ENCODE results near the gene GIPC3. TPM values are rescaled to one million over a fixed set of nuclear protein-coding genes. Genes with fewer than 3 reads are reported as not detected.

GIPC3 gene
- total and polyA plus RNA-seq, 2 donors = 0.52 to 0.91 TPM

DNA sequence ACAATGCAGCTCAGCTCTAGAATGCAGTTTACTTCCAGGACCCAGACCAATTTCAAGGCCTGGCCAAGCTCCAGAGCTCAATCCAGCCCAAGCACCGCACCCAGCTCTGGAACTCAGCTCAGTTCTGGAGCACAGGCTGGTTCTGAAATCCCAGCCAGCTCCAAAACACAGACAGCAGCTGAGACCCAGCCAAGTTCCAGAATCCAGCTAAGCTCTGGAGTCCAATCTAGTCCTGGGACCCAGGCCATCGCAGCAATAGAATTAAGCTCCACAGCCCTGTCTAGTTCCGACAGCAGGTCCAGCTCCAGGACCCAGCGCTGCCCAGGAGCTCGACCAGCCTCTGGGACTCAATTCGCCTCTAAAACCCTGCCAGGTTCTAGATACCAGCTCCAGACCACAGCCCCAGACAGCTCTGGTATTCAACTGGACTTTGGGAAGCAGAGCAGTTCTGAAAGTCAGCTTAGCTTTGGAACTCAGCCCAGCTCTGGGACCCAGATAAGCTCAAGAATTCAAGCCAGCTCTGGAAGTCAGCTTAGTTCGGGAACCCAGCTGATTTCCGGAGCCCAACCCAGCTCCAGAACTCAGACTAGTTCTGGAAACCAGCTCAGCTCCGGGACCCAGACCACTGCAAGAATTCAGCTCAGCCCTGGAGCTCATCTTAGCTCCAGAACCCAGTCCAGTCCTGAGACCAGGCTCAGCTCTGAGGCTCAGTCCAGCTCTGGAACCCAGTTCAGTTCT lies 6.8 kb downstream of the GIPC3 start:
- Histone ChIP-seq H3K27ac (ENCODE audit: low read depth in 1 of 2, low read length in 1 of 2) (no peak overlapping the region), H3K36me3 (ENCODE audit: control insufficient read depth in 2 of 2, insufficient read depth in 2 of 2, low read length in 1 of 2) (no peaks in the 10 kb centered on the region), H3K4me3 (ENCODE audit: low read length in 2 of 2) (no peak overlapping the region), H3K9me3 (ENCODE audit: control insufficient read depth in 2 of 2, insufficient read depth in 1 of 2, low read length in 1 of 2) (peaks cover 0 to 30% of the 10 kb centered on the region in 2 donors), H3K27me3 (ENCODE audit: control insufficient read depth in 2 of 2, insufficient read depth in 1 of 2, low read length in 1 of 2) (peaks cover 0 to 5% of the 10 kb centered on the region in 2 donors), H3K4me1 (ENCODE audit: control insufficient read depth in 2 of 2, insufficient read depth in 2 of 2, low read length in 2 of 2) (no peaks in the 10 kb centered on the region)
- whole genome bisulfite sequencing = 96% methylated on average over 9 of the region's 9 CpGs
- no peak for DNase-seq (ENCODE audit: low read depth in 6 of 9, low spot score in 9 of 9)

DNA sequence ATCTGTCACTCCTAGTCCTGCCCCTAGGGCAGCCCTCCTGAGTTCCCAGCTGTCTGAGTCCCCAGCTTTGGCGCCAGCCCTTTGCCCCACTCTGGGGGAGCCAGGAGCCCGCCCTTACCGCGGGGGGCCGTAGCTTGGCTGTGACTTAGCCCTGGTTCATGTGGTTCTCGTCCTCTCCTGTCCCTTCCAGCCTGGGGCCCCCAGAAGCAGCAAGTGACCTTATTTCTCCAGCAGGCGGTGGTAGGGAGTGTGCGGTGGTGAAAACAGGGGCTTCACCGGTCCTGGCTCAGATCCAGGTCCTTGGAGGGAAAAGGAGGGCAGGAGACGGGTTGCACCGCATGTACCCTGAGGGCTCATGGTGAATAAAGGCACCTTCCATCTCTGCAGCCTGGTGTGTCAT lies 7.9 kb downstream of the GIPC3 start:
- H3K9me3 ChIP-seq (ENCODE audit: control insufficient read depth in 2 of 2, insufficient read depth in 1 of 2, low read length in 1 of 2) = peaks cover 0 to 30% of the 10 kb centered on the region in 2 donors

DNA sequence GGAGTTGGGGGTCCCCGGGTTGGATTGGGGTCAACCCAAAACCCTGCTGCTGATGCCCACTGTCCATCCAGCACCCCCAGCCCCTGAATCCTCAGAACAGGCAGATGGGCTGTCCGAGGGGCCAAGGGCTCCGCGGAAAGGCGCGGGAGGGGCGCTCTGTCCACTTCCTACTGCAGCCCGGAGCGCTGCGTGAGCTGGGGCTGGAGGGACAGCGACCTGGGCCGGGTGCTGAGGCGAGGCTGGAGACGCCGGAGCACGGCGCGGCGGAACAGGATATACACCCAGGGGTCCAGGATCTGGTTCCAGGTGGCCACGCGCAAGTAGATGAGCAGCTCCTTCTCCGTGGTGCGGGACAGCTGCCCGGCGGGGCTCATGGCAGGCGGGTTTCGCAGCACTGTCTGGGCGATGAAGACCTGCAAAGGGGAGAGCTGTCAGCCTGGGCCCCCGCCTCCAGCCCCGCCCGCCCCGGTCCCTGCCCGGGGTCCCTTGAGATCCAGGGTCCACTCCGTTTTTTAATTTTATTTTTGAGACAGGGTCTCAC lies 10.3 kb downstream of the GIPC3 start:
- 95% methylated on average over 34 of the region's 34 CpGs for WGBS
- Histone ChIP-seq H3K27me3 (ENCODE audit: control insufficient read depth in 2 of 2, insufficient read depth in 1 of 2, low read length in 1 of 2) (peaks cover 0 to 5% of the 10 kb centered on the region in 2 donors), H3K36me3 (ENCODE audit: control insufficient read depth in 2 of 2, insufficient read depth in 2 of 2, low read length in 1 of 2) (no peaks in the 10 kb centered on the region), H3K4me3 (ENCODE audit: low read length in 2 of 2) (no peak overlapping the region), H3K27ac (ENCODE audit: low read depth in 1 of 2, low read length in 1 of 2) (no peak overlapping the region), H3K4me1 (ENCODE audit: control insufficient read depth in 2 of 2, insufficient read depth in 2 of 2, low read length in 2 of 2) (no peaks in the 10 kb centered on the region), H3K9me3 (ENCODE audit: control insufficient read depth in 2 of 2, insufficient read depth in 1 of 2, low read length in 1 of 2) (peaks cover 1 to 20% of the 10 kb centered on the region in 2 donors)
- DNase-seq (ENCODE audit: low read depth in 6 of 9, low spot score in 9 of 9) = no peak

More for the DNA sequence above, 7.9 kb downstream of the GIPC3 start:
- Histone ChIP-seq H3K4me1 (ENCODE audit: control insufficient read depth in 2 of 2, insufficient read depth in 2 of 2, low read length in 2 of 2) (no peaks in the 10 kb centered on the region), H3K27me3 (ENCODE audit: control insufficient read depth in 2 of 2, insufficient read depth in 1 of 2, low read length in 1 of 2) (peaks cover 0 to 5% of the 10 kb centered on the region in 2 donors), H3K4me3 (ENCODE audit: low read length in 2 of 2) (no peak overlapping the region), H3K36me3 (ENCODE audit: control insufficient read depth in 2 of 2, insufficient read depth in 2 of 2, low read length in 1 of 2) (no peaks in the 10 kb centered on the region), H3K27ac (ENCODE audit: low read depth in 1 of 2, low read length in 1 of 2) (no peak overlapping the region)
- no peak for DNase-seq (ENCODE audit: low read depth in 6 of 9, low spot score in 9 of 9)
- WGBS = 72% methylated on average over 11 of the region's 11 CpGs

DNA sequence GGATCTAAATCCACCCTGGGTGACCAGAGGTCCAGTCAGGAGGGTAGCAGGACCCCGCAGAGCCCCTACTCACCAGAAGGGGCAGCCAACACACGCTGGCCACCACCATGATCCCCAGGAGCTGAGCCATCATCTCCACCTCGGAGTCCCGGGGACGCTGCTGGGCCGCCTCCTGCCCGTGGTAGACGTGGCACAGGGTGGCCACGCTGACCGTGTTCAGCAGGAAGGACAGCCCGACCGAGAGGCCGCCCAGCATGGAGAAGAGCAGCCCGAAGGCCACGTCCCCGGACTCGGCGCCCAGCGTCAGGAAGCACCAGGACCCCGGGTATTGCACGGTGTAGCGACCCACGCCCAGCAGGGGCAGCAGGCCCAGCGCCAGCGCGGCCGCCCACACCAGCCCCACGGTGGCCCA lies 14.5 kb downstream of the GIPC3 start:
- Histone ChIP-seq H3K27ac (ENCODE audit: low read depth in 1 of 2, low read length in 1 of 2) (no peak overlapping the region), H3K4me1 (ENCODE audit: control insufficient read depth in 2 of 2, insufficient read depth in 2 of 2, low read length in 2 of 2) (peaks cover 0 to 4% of the 10 kb centered on the region in 2 donors), H3K4me3 (ENCODE audit: low read length in 2 of 2) (no peak overlapping the region), H3K27me3 (ENCODE audit: control insufficient read depth in 2 of 2, insufficient read depth in 1 of 2, low read length in 1 of 2) (peaks cover 5 to 9% of the 10 kb centered on the region in 2 donors), H3K36me3 (ENCODE audit: control insufficient read depth in 2 of 2, insufficient read depth in 2 of 2, low read length in 1 of 2) (no peaks in the 10 kb centered on the region), H3K9me3 (ENCODE audit: control insufficient read depth in 2 of 2, insufficient read depth in 1 of 2, low read length in 1 of 2) (peaks cover 0 to 1% of the 10 kb centered on the region in 2 donors)
- DNase-seq (ENCODE audit: low read depth in 6 of 9, low spot score in 9 of 9) = no peak
- 95% methylated on average over 28 of the region's 28 CpGs for WGBS

DNA sequence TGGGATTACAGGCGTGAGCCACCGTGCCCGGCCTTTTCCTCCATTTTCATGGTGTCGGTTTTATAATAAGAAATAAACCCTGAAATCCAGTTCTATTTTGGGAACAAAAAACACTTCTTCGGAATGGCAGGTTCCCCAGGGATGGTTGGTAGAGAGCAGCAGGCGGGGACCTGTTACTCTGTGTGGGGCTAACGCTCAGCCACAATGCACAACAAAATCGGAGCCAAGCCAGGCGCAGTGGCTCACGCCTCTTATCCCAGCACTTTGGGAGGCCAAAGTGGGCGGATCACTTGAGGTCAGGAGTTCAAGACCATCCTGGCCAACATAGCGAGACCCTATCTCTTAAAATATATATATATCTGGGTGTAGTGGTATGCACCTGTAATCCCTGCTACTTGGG lies 15.7 kb downstream of the GIPC3 start:
- Histone ChIP-seq H3K27me3 (ENCODE audit: control insufficient read depth in 2 of 2, insufficient read depth in 1 of 2, low read length in 1 of 2) (peaks cover 7 to 21% of the 10 kb centered on the region in 2 donors), H3K4me3 (ENCODE audit: low read length in 2 of 2) (no peak overlapping the region), H3K4me1 (ENCODE audit: control insufficient read depth in 2 of 2, insufficient read depth in 2 of 2, low read length in 2 of 2) (peaks cover 1 to 16% of the 10 kb centered on the region in 2 donors), H3K27ac (ENCODE audit: low read depth in 1 of 2, low read length in 1 of 2) (no peak overlapping the region), H3K9me3 (ENCODE audit: control insufficient read depth in 2 of 2, insufficient read depth in 1 of 2, low read length in 1 of 2) (peaks cover 0 to 1% of the 10 kb centered on the region in 2 donors), H3K36me3 (ENCODE audit: control insufficient read depth in 2 of 2, insufficient read depth in 2 of 2, low read length in 1 of 2) (no peaks in the 10 kb centered on the region)
- DNase-seq (ENCODE audit: low read depth in 6 of 9, low spot score in 9 of 9) = no peak
- 96% methylated on average over 12 of the region's 12 CpGs for WGBS

DNA sequence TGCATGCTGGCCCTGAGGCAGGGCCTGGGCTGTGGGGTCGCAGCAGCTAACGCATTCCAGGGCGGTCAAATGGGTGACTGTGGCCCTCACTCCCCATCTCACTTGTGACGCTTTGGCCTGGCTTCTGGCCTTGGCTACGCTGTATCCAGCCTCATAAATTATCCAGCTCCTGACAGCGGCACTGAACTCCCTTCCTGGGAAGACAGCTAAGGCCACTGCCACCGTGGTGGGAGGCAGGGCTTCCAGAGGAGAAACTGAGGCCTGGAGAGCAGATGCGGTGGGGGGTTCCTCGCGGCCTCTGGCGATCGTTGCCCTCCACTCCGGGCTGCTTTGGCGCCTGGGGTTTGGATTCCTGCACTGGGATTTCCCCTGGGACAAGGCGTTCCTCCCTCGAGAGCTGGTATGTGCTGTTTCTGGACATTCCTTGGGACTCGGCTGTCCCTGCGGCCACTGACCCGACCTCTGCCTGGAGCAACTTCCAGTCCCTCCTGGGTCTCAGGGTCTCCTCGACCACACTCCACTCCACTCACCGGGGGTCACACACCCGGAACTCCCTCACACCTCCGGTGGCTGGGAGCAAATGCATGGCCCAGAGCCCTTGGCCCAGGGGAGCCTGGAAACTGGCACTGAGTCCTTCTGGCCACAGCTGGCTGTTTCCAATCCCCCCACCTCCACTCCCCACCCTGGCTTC lies 18.0 kb downstream of the GIPC3 start:
- peaks cover 6 to 34% of the 10 kb centered on the region in 2 donors for H3K4me1 ChIP-seq (ENCODE audit: control insufficient read depth in 2 of 2, insufficient read depth in 2 of 2, low read length in 2 of 2)
- no peaks in the 10 kb centered on the region for H3K36me3 ChIP-seq (ENCODE audit: control insufficient read depth in 2 of 2, insufficient read depth in 2 of 2, low read length in 1 of 2)
- H3K9me3 ChIP-seq (ENCODE audit: control insufficient read depth in 2 of 2, insufficient read depth in 1 of 2, low read length in 1 of 2) = peaks cover 1 to 12% of the 10 kb centered on the region in 2 donors
- WGBS = 93% methylated on average over 23 of the region's 23 CpGs
- no peak for DNase-seq (ENCODE audit: low read depth in 6 of 9, low spot score in 9 of 9)
- H3K27me3 ChIP-seq (ENCODE audit: control insufficient read depth in 2 of 2, insufficient read depth in 1 of 2, low read length in 1 of 2) = peaks cover 27 to 43% of the 10 kb centered on the region in 2 donors
- H3K4me3 ChIP-seq (ENCODE audit: low read length in 2 of 2) = no peak overlapping the region
- H3K27ac ChIP-seq (ENCODE audit: low read depth in 1 of 2, low read length in 1 of 2) = no peak overlapping the region

DNA sequence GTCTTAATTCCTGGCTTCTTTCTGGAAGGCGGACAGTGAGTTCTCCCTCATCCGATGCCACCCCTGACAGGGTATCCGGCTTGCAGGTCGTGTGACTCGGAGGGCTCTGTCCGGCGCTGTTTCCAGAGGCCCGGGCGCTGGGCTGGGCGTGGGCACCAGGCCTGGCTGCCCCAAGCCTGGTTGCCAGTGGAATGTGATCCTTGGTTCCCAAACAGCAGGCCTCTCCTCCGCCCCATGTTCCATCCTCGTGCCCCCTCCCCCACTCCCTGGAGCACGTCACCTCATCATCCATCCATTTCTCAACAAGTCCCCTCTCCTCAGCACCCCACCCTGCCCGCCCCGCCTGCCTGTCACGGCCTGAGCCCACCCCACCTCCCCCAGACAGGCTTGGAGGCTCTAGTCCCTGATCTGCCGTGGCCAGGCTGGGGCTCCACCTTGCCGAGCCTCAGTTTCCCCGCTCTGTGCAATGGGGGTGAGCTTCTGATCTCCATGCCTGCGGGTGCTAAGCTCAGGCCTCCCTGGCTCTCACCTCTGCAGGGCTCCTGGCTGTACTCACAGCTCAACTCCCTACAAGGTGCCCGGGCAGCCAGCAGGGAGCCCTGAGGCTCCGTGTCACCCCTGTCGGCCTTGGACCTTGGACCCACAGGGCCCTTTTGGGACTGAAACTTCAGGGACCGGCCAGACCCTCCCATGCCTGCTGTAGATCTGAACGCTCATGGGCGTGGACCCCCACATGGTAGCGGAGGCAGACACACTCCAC lies 19.1 kb downstream of the GIPC3 start:
- DNase-seq (ENCODE audit: low read depth in 6 of 9, low spot score in 9 of 9) = no peak
- Histone ChIP-seq H3K9me3 (ENCODE audit: control insufficient read depth in 2 of 2, insufficient read depth in 1 of 2, low read length in 1 of 2) (peaks cover 1 to 12% of the 10 kb centered on the region in 2 donors), H3K4me1 (ENCODE audit: control insufficient read depth in 2 of 2, insufficient read depth in 2 of 2, low read length in 2 of 2) (peaks cover 7 to 42% of the 10 kb centered on the region in 2 donors), H3K4me3 (ENCODE audit: low read length in 2 of 2) (no peak overlapping the region), H3K36me3 (ENCODE audit: control insufficient read depth in 2 of 2, insufficient read depth in 2 of 2, low read length in 1 of 2) (no peaks in the 10 kb centered on the region), H3K27ac (ENCODE audit: low read depth in 1 of 2, low read length in 1 of 2) (no peak overlapping the region), H3K27me3 (ENCODE audit: control insufficient read depth in 2 of 2, insufficient read depth in 1 of 2, low read length in 1 of 2) (peaks cover 27 to 45% of the 10 kb centered on the region in 2 donors)
- WGBS = 74% methylated on average over 27 of the region's 27 CpGs

DNA sequence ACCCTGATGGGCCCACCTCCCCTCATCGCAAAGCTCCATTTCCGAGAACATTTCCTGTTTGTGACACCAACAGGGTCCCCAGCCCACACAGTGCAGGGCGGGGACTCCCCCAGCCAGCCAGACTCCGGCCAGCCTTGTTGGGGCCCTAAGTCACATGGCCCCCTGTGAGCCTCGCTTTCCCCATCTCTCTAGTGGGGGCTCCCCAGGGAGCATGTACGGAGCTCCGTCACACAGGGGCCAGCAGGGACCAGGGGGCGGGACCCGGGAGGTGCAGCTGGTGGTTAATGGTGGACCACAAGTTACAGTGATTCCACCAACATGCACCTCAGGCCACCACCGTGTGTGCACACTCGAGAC lies 19.7 kb downstream of the GIPC3 start:
- H3K4me1 ChIP-seq (ENCODE audit: control insufficient read depth in 2 of 2, insufficient read depth in 2 of 2, low read length in 2 of 2) = peaks cover 7 to 42% of the 10 kb centered on the region in 2 donors
- peaks cover 1 to 12% of the 10 kb centered on the region in 2 donors for H3K9me3 ChIP-seq (ENCODE audit: control insufficient read depth in 2 of 2, insufficient read depth in 1 of 2, low read length in 1 of 2)
- DNase-seq (ENCODE audit: low read depth in 6 of 9, low spot score in 9 of 9) = peak in 2 of 9 donors; percentile 48 to 69
- H3K4me3 ChIP-seq (ENCODE audit: low read length in 2 of 2) = no peak overlapping the region
- H3K27me3 ChIP-seq (ENCODE audit: control insufficient read depth in 2 of 2, insufficient read depth in 1 of 2, low read length in 1 of 2) = peaks cover 27 to 45% of the 10 kb centered on the region in 2 donors
- H3K27ac ChIP-seq (ENCODE audit: low read depth in 1 of 2, low read length in 1 of 2) = no peak overlapping the region
- peaks cover 2 to 4% of the 10 kb centered on the region in 2 donors for H3K36me3 ChIP-seq (ENCODE audit: control insufficient read depth in 2 of 2, insufficient read depth in 2 of 2, low read length in 1 of 2)
- 8% methylated on average over 11 of the region's 11 CpGs for WGBS
